G401 (cell line): Measurements from ENCODE around the gene ZCCHC18. TPM values are rescaled to one million over a fixed set of nuclear protein-coding genes. Genes with fewer than 3 reads are reported as not detected.

Experiments
- DNase-seq: peaks from one replicate; pipeline ENCODE4 v3.0.0-alpha.2; 2015; ENCODE audit warnings: low spot score
- in situ Hi-C: cut with HindIII; loops from 2 replicates; pipeline ENCODE4 v1.10.0; 2016; ENCODE audit warnings: low sequenced_read_pairs, mixed read lengths
- total RNA-seq: library from RNA; depleted of rRNA; stranded (reverse); fragments of >200 nt; shearing (Covaris generic); gene quantifications from 2 replicates; pipeline ENCODE4 v1.2.3, GENCODE V29; 2014; rRNA removed

The ZCCHC18 gene
- total RNA-seq, 1 experiment from 2014 or later = 0.20 TPM

- no peak for DNase-seq
- in situ Hi-C loops = no loop called here
These were observed 10.5 kb downstream of the ZCCHC18 start for GRCh38 chrX:104122829-104123228.

GRCh38 chrX:104126856-104127255, 14.5 kb downstream of the ZCCHC18 start:
- DNase-seq = no peak
- in situ Hi-C loops = no loop called here

- in situ Hi-C loops = no loop called here
These were observed 18.5 kb downstream of the ZCCHC18 start for GRCh38 chrX:104130808-104131207.

GRCh38 chrX:104134583-104135261, 22.4 kb downstream of the ZCCHC18 start:
- in situ Hi-C loops = no loop called here
- no peak for DNase-seq

More at GRCh38 chrX:104130808-104131207, 18.5 kb downstream of the ZCCHC18 start:
- DNase-seq = no peak

GRCh38 chrX:104135677-104136076, 23.4 kb downstream of the ZCCHC18 start:
- in situ Hi-C loops = no loop called here
- no peak for DNase-seq

- in situ Hi-C loops = no loop called here
- peak; percentile 90 for DNase-seq
These were observed 24.1 kb downstream of the ZCCHC18 start for GRCh38 chrX:104136241-104137019.

GRCh38 chrX:104137496-104137895, 25.2 kb downstream of the ZCCHC18 start:
- DNase-seq = peak; percentile 12
- in situ Hi-C loops = no loop called here

- in situ Hi-C loops = no loop called here
- DNase-seq = no peak
These were observed 28.9 kb downstream of the ZCCHC18 start for GRCh38 chrX:104141087-104141760.

- in situ Hi-C loops = no loop called here
- no peak for DNase-seq
These were observed 38.7 kb downstream of the ZCCHC18 start for GRCh38 chrX:104151037-104151436.

- peak; percentile 83 for DNase-seq
- in situ Hi-C loops = no loop called here
These were observed 44.6 kb downstream of the ZCCHC18 start, which contains the start of gene SLC25A53 for GRCh38 chrX:104156630-104157529. TSS of gene SLC25A53 (minus strand) at chrX:104157009. CDS start at chrX:104105257, 51,752 bp downstream.

Other genes with a start within 250 kb of the ZCCHC18 start
- gene TMSB15B, start 149.9 kb upstream of the ZCCHC18 start, total RNA-seq = not detected in 2 replicates
- not detected in 2 replicates for gene H2BW1, start 98.8 kb upstream of the ZCCHC18 start, total RNA-seq
- not detected in 2 replicates for gene H2BW2, start 72.6 kb upstream of the ZCCHC18 start, total RNA-seq
- not detected in 2 replicates for gene TMSB15C, start 36.3 kb upstream of the ZCCHC18 start, total RNA-seq
- 0.68 TPM in 1 of 2 replicates, not detected in the other for gene SLC25A53, start 44.5 kb downstream of the ZCCHC18 start, total RNA-seq
- gene FAM199X, start 53.9 kb downstream of the ZCCHC18 start, total RNA-seq = 17.8 and 25.0 TPM in 2 replicates
- gene ESX1, start 142.4 kb downstream of the ZCCHC18 start, total RNA-seq = not detected in 2 replicates